Dedifferentiated amniotic fluid mesenchymal stem cell (primary cell): Measurements from ENCODE around the gene CEP131.
"Not testable (repeated sequence)": the region's sequence is repeated elsewhere in the genome, so short reads cannot be mapped to it uniquely, and the experiment has no call there.

Experiments used
- DNase-seq: peaks from one replicate; pipeline ENCODE4 v3.0.0-alpha.2; 2016; ENCODE audit errors: extremely low spot score

CEP131 gene

GRCh38 chr17:81152288-81152828 lies 70.4 kb downstream of the CEP131 start:
- DNase-seq, result no peak

- no peak for DNase-seq
Measured at GRCh38 chr17:81151278-81151677, 71.5 kb downstream of the CEP131 start.

DNA sequence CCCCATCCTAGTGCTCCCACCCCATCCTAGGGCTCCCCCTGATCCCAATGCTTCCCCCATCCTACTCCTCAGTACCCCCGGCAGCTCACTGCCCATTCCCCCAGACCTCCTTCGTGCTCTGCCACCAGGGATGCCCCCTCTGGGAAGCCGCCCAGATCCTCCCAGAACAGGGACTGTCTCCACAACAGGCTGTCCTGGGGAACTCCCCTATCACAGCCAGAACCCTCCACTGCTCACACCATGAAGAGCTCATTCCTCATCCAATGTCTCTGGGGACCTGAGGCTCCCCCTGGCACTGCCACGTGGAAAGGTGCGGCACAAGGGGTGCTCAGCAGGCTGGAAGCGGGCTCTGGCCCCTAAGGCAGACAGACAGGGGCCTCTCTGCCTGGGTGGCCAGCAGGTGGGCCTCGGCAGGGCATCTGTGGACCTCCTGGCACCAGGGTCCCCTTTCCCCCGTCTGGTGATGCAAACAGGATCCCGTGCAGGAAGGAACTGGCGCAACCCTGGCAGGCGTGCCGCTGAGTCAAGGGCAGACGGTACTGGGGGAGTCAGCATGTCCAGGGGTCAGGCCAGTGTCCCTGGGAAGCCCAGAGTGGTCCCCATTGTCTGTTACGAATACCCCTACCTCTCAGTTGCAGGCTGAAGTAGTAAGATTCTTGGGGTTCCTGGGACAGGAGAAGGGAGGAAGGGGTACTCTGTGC lies 72.2 kb downstream of the CEP131 start:
- no peak for DNase-seq

DNA sequence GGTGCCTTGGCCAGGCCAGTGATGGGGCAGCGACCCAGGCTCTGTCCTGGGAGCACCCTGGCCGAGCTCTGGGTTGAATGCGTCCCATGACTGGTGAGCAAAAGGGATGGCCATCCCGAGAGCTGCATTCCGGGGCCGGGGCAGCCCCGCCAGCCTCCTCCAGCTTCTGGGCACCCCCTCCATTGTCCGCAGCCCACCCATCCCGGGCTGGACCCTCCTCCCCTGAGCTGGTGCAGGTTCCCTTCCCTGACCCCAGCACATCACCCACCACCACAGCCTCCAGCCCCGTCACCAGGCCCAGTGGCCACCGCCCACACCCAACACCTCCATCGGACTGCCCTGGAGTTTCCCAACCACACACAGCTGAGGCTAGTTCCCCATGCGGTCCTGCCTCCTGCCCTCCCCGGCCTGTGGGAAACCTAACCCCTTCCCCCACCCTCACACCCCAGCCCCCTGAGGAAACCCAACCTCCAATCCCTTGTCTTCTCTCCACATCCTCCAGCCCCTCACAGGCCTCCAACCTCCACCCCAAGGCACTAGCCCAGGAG lies 73.7 kb downstream of the CEP131 start:
- DNase-seq, result no peak

GRCh38 chr17:81148571-81148970 lies 74.2 kb downstream of the CEP131 start:
- no peak for DNase-seq

- DNase-seq, result no peak
Measured at GRCh38 chr17:81147701-81148100, 75.1 kb downstream of the CEP131 start.

- DNase-seq, result not testable (repeated sequence)
Measured at GRCh38 chr17:81146208-81146607, 76.6 kb downstream of the CEP131 start.

GRCh38 chr17:81144423-81144781 lies 78.4 kb downstream of the CEP131 start:
- DNase-seq, result no peak

DNA sequence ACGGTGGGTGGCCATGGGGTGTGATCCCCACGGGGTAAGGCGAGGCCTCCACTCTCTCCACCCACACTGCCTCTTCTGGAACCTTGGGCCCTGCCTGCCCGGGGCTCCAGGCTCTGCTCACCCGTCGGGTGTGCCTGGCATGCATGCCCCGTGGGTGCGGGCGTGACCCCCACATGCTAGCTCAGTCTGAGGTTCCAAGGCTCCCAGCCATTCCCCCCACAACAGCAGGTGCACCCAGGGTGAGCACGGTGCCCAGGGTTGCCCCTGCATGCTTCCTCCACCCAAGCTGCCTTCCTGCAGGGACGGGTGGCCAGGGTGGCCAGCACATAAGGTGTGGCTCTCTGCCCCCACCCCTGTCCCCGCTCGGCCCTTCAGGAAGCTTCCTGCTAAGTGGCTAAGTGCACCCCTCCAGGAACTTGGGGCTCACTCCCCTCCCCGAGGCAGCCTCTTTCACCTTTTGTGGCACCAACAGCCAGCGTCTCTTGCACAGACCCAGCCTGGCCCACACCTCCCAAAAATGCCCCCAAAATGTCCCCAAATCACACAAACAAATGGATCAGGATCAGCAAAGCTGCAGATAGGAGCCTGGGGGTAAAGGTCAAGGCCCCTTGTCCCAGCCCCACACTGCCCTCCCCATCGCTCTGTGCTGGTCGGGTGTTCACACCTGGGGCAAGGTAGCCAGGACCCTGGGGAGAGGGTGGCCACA lies 78.9 kb downstream of the CEP131 start:
- no peak for DNase-seq

GRCh38 chr17:81143200-81143527 lies 79.6 kb downstream of the CEP131 start:
- DNase-seq, result no peak

- DNase-seq, result peak; percentile 27
Measured at GRCh38 chr17:81142301-81143199, 80.2 kb downstream of the CEP131 start.

DNA sequence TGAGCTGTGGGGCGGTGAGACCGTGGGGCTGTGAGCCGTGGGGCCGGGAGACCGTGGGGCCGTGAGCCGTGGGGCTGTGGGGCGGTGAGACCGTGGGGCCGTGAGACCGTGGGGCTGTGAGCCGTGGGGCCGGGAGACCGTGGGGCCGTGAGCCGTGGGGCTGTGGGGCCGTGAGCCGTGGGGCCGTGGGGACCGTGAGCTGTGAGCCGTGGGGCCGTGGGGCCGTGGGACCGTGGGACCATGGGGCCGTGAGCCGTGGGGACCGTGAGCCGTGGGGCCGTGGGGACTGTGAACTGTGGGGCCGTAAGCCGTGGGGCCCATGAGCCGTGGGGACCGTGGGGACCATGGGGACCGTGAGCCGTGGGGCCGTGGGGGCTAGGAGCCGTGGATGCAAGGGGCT lies 82.1 kb downstream of the CEP131 start:
- DNase-seq, result no peak

GRCh38 chr17:81140018-81140417 lies 82.7 kb downstream of the CEP131 start:
- DNase-seq, result no peak
